GM23248 (cell line): ENCODE results near the gene MCRIP2. TPM values are rescaled to one million over a fixed set of nuclear protein-coding genes. Genes with fewer than 3 reads are reported as not detected.

Source experiments
- DNase-seq: peaks from one replicate; pipeline ENCODE4 v3.0.0-alpha.2; 2015
- H2AFZ ChIP-seq: fragments of 200-600 bp; sonication (generic); 2 replicates; pipeline ENCODE4 v1.6.1; 2016; ENCODE audit warnings: antibody characterized with exemption
- H3F3A ChIP-seq: fragments of 200-600 bp; sonication (generic); 2 replicates; pipeline ENCODE4 v1.6.1; 2016; ENCODE audit warnings: mild to moderate bottlenecking, antibody characterized with exemption, mixed run types; ENCODE audit not compliant: insufficient read depth
- H3K27ac ChIP-seq: fragments of 200-600 bp; sonication (generic); 2 replicates; pipeline ENCODE4 v1.5.1; 2016; ENCODE audit warnings: mild to moderate bottlenecking
- H3K27me3 ChIP-seq: fragments of 200-600 bp; sonication (generic); replicated peaks from 2 replicates; pipeline ENCODE4 v1.6.1; 2016; ENCODE audit warnings: mild to moderate bottlenecking; ENCODE audit not compliant: insufficient read depth
- H3K36me3 ChIP-seq: fragments of 200-600 bp; sonication (generic); 2 replicates; pipeline ENCODE4 v1.6.1; 2016; ENCODE audit warnings: low read depth, mild to moderate bottlenecking
- H3K4me1 ChIP-seq: fragments of 200-600 bp; sonication (generic); 2 replicates; pipeline ENCODE4 v1.6.1; 2016; ENCODE audit warnings: mild to moderate bottlenecking; ENCODE audit not compliant: insufficient read depth
- H3K4me2 ChIP-seq: fragments of 200-600 bp; sonication (generic); one replicate; pipeline ENCODE4 v1.6.1; 2016; ENCODE audit warnings: mild to moderate bottlenecking; ENCODE audit not compliant: unreplicated experiment
- H3K4me3 ChIP-seq: fragments of 200-600 bp; sonication (generic); 2 replicates; pipeline ENCODE4 v1.5.1; 2016; ENCODE audit warnings: mild to moderate bottlenecking
- H3K79me2 ChIP-seq: fragments of 200-600 bp; sonication (generic); 2 replicates; pipeline ENCODE4 v1.6.1; 2016; ENCODE audit warnings: mild to moderate bottlenecking; ENCODE audit not compliant: insufficient read depth
- H3K9ac ChIP-seq: fragments of 200-600 bp; sonication (generic); 2 replicates; pipeline ENCODE4 v1.6.1; 2016; ENCODE audit warnings: mild to moderate bottlenecking
- H3K9me2 ChIP-seq: fragments of 200-600 bp; sonication (generic); 2 replicates; pipeline ENCODE4 v1.6.1; 2016; ENCODE audit warnings: mixed run types, mild to moderate bottlenecking, moderate library complexity; ENCODE audit not compliant: insufficient read depth
- H3K9me3 ChIP-seq: fragments of 200-600 bp; sonication (generic); one replicate; pipeline ENCODE4 v1.6.1; 2017; ENCODE audit warnings: low read depth
- H4K20me1 ChIP-seq: fragments of 200-600 bp; sonication (generic); 2 replicates; pipeline ENCODE4 v1.6.0; 2016; ENCODE audit not compliant: insufficient read depth
- EZH2 ChIP-seq: fragments of 200-600 bp; sonication (generic); IDR thresholded peaks from 2 replicates; pipeline ENCODE4 v1.6.1; 2018; ENCODE audit warnings: antibody characterized with exemption, mild to moderate bottlenecking; ENCODE audit not compliant: insufficient read depth, poor library complexity, severe bottlenecking
- EZH2phosphoT487 ChIP-seq: fragments of 200-600 bp; sonication (generic); IDR thresholded peaks from 2 replicates; pipeline ENCODE4 v1.6.1; 2018; ENCODE audit warnings: antibody characterized with exemption, moderate library complexity, mild to moderate bottlenecking, low read depth; ENCODE audit not compliant: insufficient read depth
- WGBS, 2 experiments: methylation state at CpG; one replicate each; pipeline ENCODE4 v1.1.6; 2015 to 2017; ENCODE audit warnings: low lambda C conversion rate in 2 of 2, low coverage in 1 of 2; ENCODE audit errors: missing lambda C conversion rate in 2 of 2; 5-methylcytosine and 5-hydroxymethylcytosine counted together
- in situ Hi-C: fragments of 300-500 bp; cut with MboI; formaldehyde crosslinking; loops from 2 replicates; pipeline ENCODE4 v1.15.0; 2020
- polyA plus RNA-seq: library from polyadenylated mRNA; unstranded; fragments of >200 nt; fragmentation: Nextera tagmentation; extraction: Ambion mirVana; gene quantifications from 2 replicates; pipeline ENCODE4 v1.2.1, GENCODE V29; 2016
- total RNA-seq: library from RNA; depleted of rRNA; stranded (reverse); fragments of >200 nt; shearing (Covaris generic); gene quantifications from 2 replicates; pipeline ENCODE4 v1.2.3, GENCODE V29; 2014

The MCRIP2 gene
- total and polyA plus RNA-seq, 2 experiments from 2014 or later = 22.6 to 30.4 TPM

DNA sequence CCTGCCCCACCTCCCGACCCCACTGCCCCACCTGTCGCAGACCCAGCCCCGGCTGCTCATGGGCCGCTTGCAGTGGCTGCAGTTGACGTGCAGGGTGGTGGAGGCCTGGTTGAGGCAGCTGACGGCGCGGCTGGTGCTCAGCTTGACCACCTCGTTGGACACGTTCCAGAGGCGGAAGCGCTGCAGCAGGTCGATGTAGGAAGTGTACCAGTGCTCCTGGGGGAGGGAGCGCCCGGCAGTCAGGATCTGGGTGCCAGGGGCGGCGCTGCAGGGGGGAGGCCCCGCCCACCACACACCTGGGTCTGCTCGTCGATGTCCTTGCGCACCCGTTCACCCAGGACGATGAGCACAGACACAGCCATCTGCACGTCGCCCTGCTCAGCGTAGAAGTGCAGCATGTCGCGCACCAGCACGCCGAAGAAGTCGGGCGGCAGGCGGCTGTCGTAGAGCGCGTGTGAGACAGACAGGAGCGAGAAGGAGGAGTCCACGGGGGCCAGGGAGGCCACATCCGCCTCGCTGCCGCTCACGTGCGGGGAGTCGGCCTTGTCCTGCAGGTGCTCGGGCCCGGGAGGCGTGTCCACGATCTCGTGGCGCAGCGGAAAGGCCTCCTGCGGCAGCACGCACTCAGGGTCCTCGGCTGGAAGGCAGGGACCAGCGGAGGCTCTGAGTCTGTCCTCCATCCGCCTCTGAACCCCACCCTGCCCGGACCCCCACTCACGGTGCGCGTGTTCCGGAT is 43.5 kb downstream of the MCRIP2 start:
- Histone ChIP-seq H3K27me3 (no peaks in the 10 kb centered on the region), H3K9me2 (no peaks in the 10 kb centered on the region), H4K20me1 (no peaks in the 10 kb centered on the region), H3K9me3 (no peaks in the 10 kb centered on the region), H3K4me3 (no peak overlapping the region), H3K27ac (no peak overlapping the region), H3K36me3 (peaks cover 11% of the 10 kb centered on the region; the same call in 1 of the 2 replicates), H3K4me2 (no peak overlapping the region), H2AFZ (no peak overlapping the region), H3K4me1 (peaks cover 20% of the 10 kb centered on the region), H3F3A (peaks cover 15% of the 10 kb centered on the region; the same call in 1 of the 2 replicates), H3K79me2 (peaks cover 60% of the 10 kb centered on the region), H3K9ac (no peak overlapping the region)
- WGBS, 2 experiments = 95% methylated on average over 24 to 61 of the region's 61 CpGs
- in situ Hi-C loops = no loop called here
- TF ChIP-seq EZH2 (no peak), EZH2phosphoT487 (no peak)
- DNase-seq = no peak

DNA sequence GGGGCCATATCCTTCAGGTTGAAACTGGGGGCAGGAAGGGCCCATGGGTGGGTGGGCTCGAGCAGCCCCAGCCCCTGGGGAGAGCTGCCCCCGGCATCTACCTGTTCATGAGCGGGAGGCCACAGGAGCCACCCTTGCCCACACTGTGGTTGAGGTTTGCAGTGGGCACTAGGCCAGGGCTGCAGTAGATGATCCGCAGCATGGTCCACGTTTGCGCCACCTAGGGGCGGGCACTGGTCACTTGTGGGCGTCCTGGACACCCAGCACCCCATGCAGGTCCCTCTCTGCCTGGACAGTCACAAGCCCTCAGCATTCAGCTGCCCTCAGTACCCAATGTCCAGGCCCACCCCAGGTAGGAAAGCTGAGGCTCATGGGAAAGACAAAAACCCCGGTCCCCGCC is 44.3 kb downstream of the MCRIP2 start:
- Histone ChIP-seq H3K79me2 (peaks cover 57% of the 10 kb centered on the region), H3F3A (peaks cover 15% of the 10 kb centered on the region; the same call in 1 of the 2 replicates), H3K9me2 (no peaks in the 10 kb centered on the region), H3K36me3 (peaks cover 11% of the 10 kb centered on the region; the same call in 1 of the 2 replicates), H4K20me1 (no peaks in the 10 kb centered on the region), H3K9ac (no peak overlapping the region), H3K4me3 (no peak overlapping the region), H3K9me3 (no peaks in the 10 kb centered on the region), H3K27ac (no peak overlapping the region), H2AFZ (no peak overlapping the region), H3K4me2 (no peak overlapping the region), H3K27me3 (no peaks in the 10 kb centered on the region), H3K4me1 (peaks cover 23% of the 10 kb centered on the region)
- WGBS, 2 experiments = 66 to 78% methylated on average over 9 of the region's 10 CpGs
- TF ChIP-seq EZH2phosphoT487 (no peak), EZH2 (no peak)
- in situ Hi-C loops = no loop called here
- peak; percentile 74 for DNase-seq

DNA sequence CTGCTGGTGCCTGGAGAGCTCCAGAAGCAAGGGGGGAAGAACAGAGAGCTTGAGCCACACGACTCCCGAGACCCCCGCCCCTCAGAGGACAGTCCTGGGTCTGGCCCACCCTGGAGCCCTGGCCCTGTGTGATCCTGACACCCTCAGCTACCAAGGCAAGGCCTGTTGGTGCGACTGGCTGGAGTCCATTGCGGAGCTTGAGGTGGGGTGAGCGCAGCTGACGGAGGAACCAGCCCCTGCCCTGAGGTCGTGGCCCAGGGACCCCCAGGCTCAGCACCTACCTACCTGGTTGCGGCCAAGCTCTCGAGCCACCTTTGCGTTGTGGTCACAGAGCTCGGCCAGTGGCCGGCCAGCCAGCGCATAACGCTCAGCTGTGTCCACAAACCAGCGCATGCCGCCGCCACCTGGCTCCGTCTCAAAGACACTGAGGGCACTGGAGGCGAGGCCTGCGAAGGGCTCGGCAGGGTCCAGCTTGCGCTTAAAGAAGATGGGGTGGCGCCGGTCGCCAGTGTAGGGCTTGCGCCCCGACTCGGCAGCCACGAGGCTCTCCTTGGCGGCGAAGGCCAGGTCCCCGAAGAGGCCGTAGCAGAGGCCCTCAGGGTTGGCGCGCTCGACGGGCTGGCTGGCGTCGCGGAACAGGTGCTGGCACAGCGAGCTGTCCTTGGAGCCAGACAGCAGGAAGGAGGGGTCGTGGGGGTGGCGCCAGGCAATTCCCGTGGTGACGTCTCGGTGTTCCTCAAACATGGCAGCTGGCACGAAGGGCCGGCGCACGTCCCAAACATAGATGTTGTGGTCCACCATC is 45.0 kb downstream of the MCRIP2 start:
- Histone ChIP-seq H2AFZ (no peak overlapping the region), H3K27ac (no peak overlapping the region), H3F3A (peaks cover 10% of the 10 kb centered on the region; the same call in 1 of the 2 replicates), H3K36me3 (peaks cover 10% of the 10 kb centered on the region; the same call in 1 of the 2 replicates), H3K4me1 (peaks cover 19% of the 10 kb centered on the region), H3K9me2 (no peaks in the 10 kb centered on the region), H4K20me1 (no peaks in the 10 kb centered on the region), H3K4me3 (no peak overlapping the region), H3K9ac (no peak overlapping the region), H3K9me3 (no peaks in the 10 kb centered on the region), H3K79me2 (peaks cover 50% of the 10 kb centered on the region), H3K27me3 (no peaks in the 10 kb centered on the region), H3K4me2 (no peak overlapping the region)
- 91 to 93% methylated on average over 47 to 51 of the region's 51 CpGs for WGBS, 2 experiments
- DNase-seq = no peak
- in situ Hi-C loops = no loop called here
- TF ChIP-seq EZH2 = no peak
- TF ChIP-seq EZH2phosphoT487 = no peak

DNA sequence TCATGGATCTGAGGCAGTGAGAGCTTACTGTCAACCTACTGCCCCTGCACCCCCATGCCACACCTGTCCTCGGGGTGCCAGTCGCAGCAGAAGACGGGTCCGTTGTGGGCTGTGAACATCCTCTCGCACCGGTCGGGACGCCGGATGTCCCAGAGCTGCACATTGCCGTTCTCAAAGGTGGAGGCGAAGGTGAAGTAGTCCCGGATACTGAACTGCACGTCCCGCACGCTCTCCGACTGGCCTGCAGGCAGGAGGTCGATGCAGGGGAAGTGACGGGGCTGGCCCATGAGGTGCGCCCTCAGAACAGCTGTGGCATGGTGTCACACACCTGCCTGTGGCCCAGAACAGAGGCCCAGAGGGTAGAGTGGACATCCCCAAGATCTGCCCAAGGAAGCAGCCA is 45.9 kb downstream of the MCRIP2 start:
- H3K9me2 ChIP-seq = no peaks in the 10 kb centered on the region
- H4K20me1 ChIP-seq = no peaks in the 10 kb centered on the region
- 0 out of 2 replicates have a peak, but pooled peaks cover 2% of the 10 kb centered on the region for H3F3A ChIP-seq
- no peak overlapping the region for H3K4me3 ChIP-seq
- H3K36me3 ChIP-seq = 0 out of 2 replicates have a peak, but pooled peaks cover 2% of the 10 kb centered on the region
- in situ Hi-C loops = no loop called here
- no peaks in the 10 kb centered on the region for H3K9me3 ChIP-seq
- peaks cover 13% of the 10 kb centered on the region; the same call in 1 of the 2 replicates for H3K4me1 ChIP-seq
- no peak overlapping the region for H2AFZ ChIP-seq
- H3K27ac ChIP-seq = no peak overlapping the region
- no peak overlapping the region for H3K9ac ChIP-seq
- TF ChIP-seq EZH2phosphoT487 (no peak), EZH2 (no peak)
- no peak for DNase-seq
- peaks cover 41% of the 10 kb centered on the region for H3K79me2 ChIP-seq
- no peaks in the 10 kb centered on the region for H3K27me3 ChIP-seq
- WGBS, 2 experiments = 92 to 95% methylated on average over 19 of the region's 19 CpGs
- no peak overlapping the region for H3K4me2 ChIP-seq
